SK-N-SH treated with all-trans-retinoic acid at 6 μM for 48 hours (cell line): ENCODE data around the gene PABPN1L.

ENCODE experiments used
- ATAC-seq: fragments of 200-7000 bp; cut with Tn5 transposase; 3 replicates; pipeline ENCODE4 v1.9.1; 2020; ENCODE audit warnings: mild to moderate bottlenecking, moderate library complexity
- ARNTL ChIP-seq: fragments of 450-650 bp; formaldehyde crosslinking; IDR thresholded peaks from 2 replicates; pipeline ENCODE4 v1.5.0; 2020; ENCODE audit warnings: low read depth, mild to moderate bottlenecking, moderate library complexity, borderline replicate concordance
- BACH2 ChIP-seq: fragments of 250-450 bp; sonication (Bioruptor Pico); IDR thresholded peaks from 2 replicates; pipeline ENCODE4 v1.9.0; 2021; ENCODE audit warnings: mild to moderate bottlenecking, borderline replicate concordance
- CREB5 ChIP-seq: fragments of 250-450 bp; sonication (Bioruptor Pico); IDR thresholded peaks from 2 replicates; pipeline ENCODE4 v1.5.1; 2020; ENCODE audit warnings: low read depth, mild to moderate bottlenecking, moderate library complexity
- CSDC2 ChIP-seq: fragments of 250-450 bp; sonication (Bioruptor Pico); IDR thresholded peaks from 2 replicates; pipeline ENCODE4 v1.5.0; 2020; ENCODE audit warnings: mild to moderate bottlenecking, moderate library complexity
- CSRNP3 ChIP-seq: fragments of 250-450 bp; sonication (Bioruptor Pico); IDR thresholded peaks from 2 replicates; pipeline ENCODE4 v1.5.1; 2021; ENCODE audit warnings: mild to moderate bottlenecking, moderate library complexity
- ESRRG ChIP-seq: fragments of 250-450 bp; sonication (Bioruptor Pico); IDR thresholded peaks from 2 replicates; pipeline ENCODE4 v1.6.1; 2021; ENCODE audit warnings: mild to moderate bottlenecking
- GLIS3 ChIP-seq: fragments of 250-450 bp; sonication (Bioruptor Pico); IDR thresholded peaks from 2 replicates; pipeline ENCODE4 v1.5.0; 2020; ENCODE audit warnings: mild to moderate bottlenecking, moderate library complexity
- ISL1 ChIP-seq: fragments of 250-450 bp; sonication (Bioruptor Pico); IDR thresholded peaks from 2 replicates; pipeline ENCODE4 v2.1.2; 2022; ENCODE audit warnings: mild to moderate bottlenecking, moderate library complexity
- OSR1 ChIP-seq: fragments of 250-450 bp; sonication (Bioruptor Pico); IDR thresholded peaks from 2 replicates; pipeline ENCODE4 v1.8.0; 2022; ENCODE audit warnings: moderate library complexity, mild to moderate bottlenecking, inconsistent platforms
- PATZ1 ChIP-seq: fragments of 250-450 bp; sonication (Bioruptor Pico); IDR thresholded peaks from 2 replicates; pipeline ENCODE4 v1.8.0; 2020; ENCODE audit warnings: mild to moderate bottlenecking, moderate library complexity, borderline replicate concordance
- POU6F1 ChIP-seq: fragments of 250-450 bp; sonication (Bioruptor Pico); IDR thresholded peaks from 2 replicates; pipeline ENCODE4 v1.8.0; 2021; ENCODE audit warnings: low read depth, mild to moderate bottlenecking, moderate library complexity, borderline replicate concordance
- PPARA ChIP-seq: fragments of 250-450 bp; sonication (Bioruptor Pico); IDR thresholded peaks from 2 replicates; pipeline ENCODE4 v1.5.0; 2020; ENCODE audit warnings: mild to moderate bottlenecking, borderline replicate concordance
- SNAI2 ChIP-seq: fragments of 250-450 bp; sonication (Bioruptor Pico); IDR thresholded peaks from 2 replicates; pipeline ENCODE4 v1.5.0; 2020; ENCODE audit warnings: mild to moderate bottlenecking, moderate library complexity
- TCF4 ChIP-seq: fragments of 250-450 bp; sonication (Bioruptor Pico); IDR thresholded peaks from 2 replicates; pipeline ENCODE4 v1.8.0; 2021; ENCODE audit warnings: mild to moderate bottlenecking, moderate library complexity, borderline replicate concordance
- ZC3H10 ChIP-seq: fragments of 250-450 bp; sonication (Bioruptor Pico); IDR thresholded peaks from 2 replicates; pipeline ENCODE4 v1.5.1; 2021; ENCODE audit warnings: mild to moderate bottlenecking, moderate library complexity
- ZFP30 ChIP-seq: fragments of 450-650 bp; formaldehyde crosslinking; IDR thresholded peaks from 2 replicates; pipeline ENCODE4 v1.5.0; 2022; ENCODE audit warnings: mild to moderate bottlenecking, moderate library complexity
- ZNF70 ChIP-seq: fragments of 450-650 bp; formaldehyde crosslinking; IDR thresholded peaks from 2 replicates; pipeline ENCODE4 v1.5.0; 2020; ENCODE audit warnings: mild to moderate bottlenecking, moderate library complexity
- ZNF8 ChIP-seq: fragments of 450-650 bp; formaldehyde crosslinking; IDR thresholded peaks from 2 replicates; pipeline ENCODE4 v1.5.0; 2020; ENCODE audit warnings: mild to moderate bottlenecking, moderate library complexity

PABPN1L gene

GRCh38 chr16:88875703-88876234 is 9.3 kb upstream of the PABPN1L start (continued):
- TF ChIP-seq POU6F1 (CRISPR knock-in tag), result no peak
- TF ChIP-seq BACH2 (CRISPR knock-in tag), result no peak
- no peak for TF ChIP-seq CSDC2 (CRISPR knock-in tag)
- no peak for TF ChIP-seq OSR1 (CRISPR knock-in tag)
- TF ChIP-seq TCF4 (CRISPR knock-in tag), result no peak
- TF ChIP-seq ESRRG (CRISPR knock-in tag), result no peak
- no peak for TF ChIP-seq GLIS3
- no peak for TF ChIP-seq ARNTL (CRISPR knock-in tag)
- TF ChIP-seq ISL1 (CRISPR knock-in tag), result no peak
- no peak for TF ChIP-seq PPARA (CRISPR knock-in tag)

- no peak for ATAC-seq
- no peak for TF ChIP-seq ZNF70 (CRISPR knock-in tag)
- TF ChIP-seq ZNF8 (CRISPR knock-in tag), result no peak
- no peak for TF ChIP-seq PPARA (CRISPR knock-in tag)
- TF ChIP-seq, all 23 proteins: peak for 0
Measured at GRCh38 chr16:88874938-88875599, 8.6 kb upstream of the PABPN1L start.

GRCh38 chr16:88872650-88873331 is 6.3 kb upstream of the PABPN1L start:
- TF ChIP-seq OSR1 (CRISPR knock-in tag) (no peak), ZNF70 (CRISPR knock-in tag) (no peak)
- no peak for ATAC-seq

- no peak for ATAC-seq
- TF ChIP-seq ZFP30 (CRISPR knock-in tag) (no peak), CSRNP3 (CRISPR knock-in tag) (no peak), ZC3H10 (CRISPR knock-in tag) (no peak), CREB5 (CRISPR knock-in tag) (no peak), ZNF70 (CRISPR knock-in tag) (no peak), POU6F1 (CRISPR knock-in tag) (no peak), BACH2 (CRISPR knock-in tag) (no peak), PATZ1 (CRISPR knock-in tag) (no peak), OSR1 (CRISPR knock-in tag) (no peak), ISL1 (CRISPR knock-in tag) (no peak), PPARA (CRISPR knock-in tag) (no peak), SNAI2 (no peak)
Measured at GRCh38 chr16:88871730-88872416, 5.4 kb upstream of the PABPN1L start.
